ENCODE measurements around the gene MBD3.

- TF ChIP-seq TAF1 (IDR thresholded peaks at IDR 0.05; ENCODE audit: borderline replicate concordance, insufficient read depth, low read length) (no peak), POLR2AphosphoS5 (IDR thresholded peaks at IDR 0.05; ENCODE audit: low read depth, low read length) (no peak)
These were observed 31.3 kb downstream of the MBD3 start for GRCh38 chr19:1561236-1561842.

All from PFSK-1 (cell line).